ENCODE measurements around the gene MCL1. TPM values are rescaled to one million over a fixed set of nuclear protein-coding genes. Genes with fewer than 3 reads are reported as not detected.
"Not testable (repeated sequence)": the region's sequence is repeated elsewhere in the genome, so short reads cannot be mapped to it uniquely, and the experiment has no call there.

The MCL1 gene
- 130 and 216 TPM in 2 replicates for total RNA-seq (2014; rRNA removed; shearing (Covaris generic))

GRCh38 chr1:150579110-150579944 is at the start of gene MCL1:
Gene MCL1 (minus strand): TSS chr1:150579610. CDS start chr1:150579530, 80 bp downstream.
- peak; percentile 96 for DNase-seq (ENCODE audit: low read depth)

- DNase-seq (ENCODE audit: low read depth), result no peak
These were observed 49.3 kb upstream of the MCL1 start for GRCh38 chr1:150628766-150629114.

- DNase-seq (ENCODE audit: low read depth), result no peak
These were observed 48.5 kb upstream of the MCL1 start for GRCh38 chr1:150627826-150628410.

- no peak for DNase-seq (ENCODE audit: low read depth)
These were observed 46.7 kb upstream of the MCL1 start for GRCh38 chr1:150626150-150626549.

- not testable (repeated sequence) for DNase-seq (ENCODE audit: low read depth)
These were observed 45.1 kb upstream of the MCL1 start for GRCh38 chr1:150624546-150624945.

GRCh38 chr1:150624134-150624533 is 44.7 kb upstream of the MCL1 start:
- DNase-seq (ENCODE audit: low read depth), result not testable (repeated sequence)

- no peak for DNase-seq (ENCODE audit: low read depth)
These were observed 43.0 kb upstream of the MCL1 start for GRCh38 chr1:150622303-150622975.

- peak; percentile 53 for DNase-seq (ENCODE audit: low read depth)
These were observed 42.3 kb upstream of the MCL1 start for GRCh38 chr1:150621497-150622302.

- DNase-seq (ENCODE audit: low read depth), result no peak
These were observed 41.5 kb upstream of the MCL1 start for GRCh38 chr1:150620919-150621318.

- peak; percentile 81 for DNase-seq (ENCODE audit: low read depth)
These were observed 40.4 kb upstream of the MCL1 start for GRCh38 chr1:150619576-150620509.

- DNase-seq (ENCODE audit: low read depth), result peak; percentile 70
These were observed 36.2 kb upstream of the MCL1 start for GRCh38 chr1:150615346-150616201.

- DNase-seq (ENCODE audit: low read depth), result peak; percentile 97
These were observed 33.9 kb upstream of the MCL1 start for GRCh38 chr1:150613061-150613920.

GRCh38 chr1:150612014-150612345 is 32.6 kb upstream of the MCL1 start:
- DNase-seq (ENCODE audit: low read depth), result no peak

GRCh38 chr1:150610576-150610975 is 31.2 kb upstream of the MCL1 start:
- no peak for DNase-seq (ENCODE audit: low read depth)

- no peak for DNase-seq (ENCODE audit: low read depth)
These were observed 30.3 kb upstream of the MCL1 start for GRCh38 chr1:150609732-150610131.

GRCh38 chr1:150606463-150607142 is 27.2 kb upstream of the MCL1 start:
- no peak for DNase-seq (ENCODE audit: low read depth)

GRCh38 chr1:150605451-150605731 is 26.0 kb upstream of the MCL1 start:
- not testable (repeated sequence) for DNase-seq (ENCODE audit: low read depth)

GRCh38 chr1:150604226-150604588 is 24.8 kb upstream of the MCL1 start:
- no peak for DNase-seq (ENCODE audit: low read depth)

GRCh38 chr1:150603711-150604110 is 24.3 kb upstream of the MCL1 start:
- no peak for DNase-seq (ENCODE audit: low read depth)
